GM12878 (cell line): Measurements from ENCODE around the gene PPP4R3B. TPM values are rescaled to one million over a fixed set of nuclear protein-coding genes. Genes with fewer than 3 reads are reported as not detected.

ENCODE experiments used
- ATAC-seq: fragments of 200-7000 bp; cut with Tn5 transposase; 3 replicates; pipeline ENCODE4 v1.9.1; 2020; ENCODE audit warnings: mild to moderate bottlenecking, moderate library complexity
- BruUV-seq: library from RNA; stranded (reverse); fragments of 400-500 nt; replicated peaks from 2 replicates; lab custom pipeline; 2021; lab: Mats Ljungman, UMichigan
- CTCF ChIA-PET: fragments of 300-600 bp; sonication (Branson Sonifier 250); formaldehyde crosslinking; extraction: SDS; loops from one replicate; lab custom pipeline; 2021; ENCODE audit warnings: inconsistent platforms; lab: Yijun Ruan, JAX
- POLR2A ChIA-PET: fragments of 350-600 bp; formaldehyde crosslinking; extraction: SDS; loops from one replicate; lab custom pipeline; 2021; ENCODE audit warnings: inconsistent platforms; lab: Charles Lee
- RAD21 ChIA-PET: fragments of 300-600 bp; sonication (Branson Sonifier 250); formaldehyde crosslinking; loops from one replicate; lab custom pipeline; 2023; ENCODE audit warnings: antibody characterized with exemption; ENCODE audit not compliant: unreplicated experiment; lab: Charles Lee
- SMC1A ChIA-PET: fragments of 300-600 bp; sonication (Branson Sonifier 250); formaldehyde crosslinking; loops from one replicate; lab custom pipeline; 2023; ENCODE audit not compliant: unreplicated experiment, uncharacterized antibody; lab: Charles Lee
- DNase-seq: peaks from one replicate; pipeline ENCODE4 v3.0.0-alpha.2; 2011; ENCODE audit warnings: low read depth, low spot score
- FAIRE-seq: peaks from 3 replicates; lab custom pipeline; 2011; peaks lifted over from hg19 to GRCh38; lab: Jason Lieb, UNC
- H2AFZ ChIP-seq: 2 replicates; pipeline ENCODE4 v1.6.0; 2011; ENCODE audit warnings: low read depth, low read length, control low read depth; ENCODE audit not compliant: control insufficient read depth
- H3K27ac ChIP-seq: 2 replicates; pipeline ENCODE4 v1.5.1; 2011; ENCODE audit warnings: control low read depth; ENCODE audit not compliant: control insufficient read depth, insufficient read depth
- H3K27me3 ChIP-seq, 2 experiments: replicated peaks in 1 of 2; 2 replicates each; pipeline versions ENCODE4 v1.6.0 to v1.6.1; 2011; ENCODE audit warnings: low read length in 1 of 2; ENCODE audit not compliant: control insufficient read depth in 2 of 2, insufficient read depth in 2 of 2
- H3K36me3 ChIP-seq, 2 experiments: 2 replicates each; pipeline ENCODE4 v1.5.1; 2011; ENCODE audit warnings: low read length in 1 of 2; ENCODE audit not compliant: control insufficient read depth in 2 of 2, insufficient read depth in 2 of 2
- H3K4me1 ChIP-seq: 2 replicates; pipeline ENCODE4 v1.6.1; 2011; ENCODE audit warnings: mild to moderate bottlenecking, low read length, moderate library complexity, mixed read lengths; ENCODE audit not compliant: control insufficient read depth, insufficient read depth
- H3K4me2 ChIP-seq: 2 replicates; pipeline ENCODE4 v1.6.0; 2011; ENCODE audit warnings: control low read depth; ENCODE audit not compliant: control insufficient read depth, insufficient read depth
- H3K4me3 ChIP-seq: fragments of 200-600 bp; sonication (generic); 2 replicates; pipeline ENCODE4 v1.5.1; 2016
- H3K79me2 ChIP-seq: 2 replicates; pipeline ENCODE4 v1.6.0; 2011; ENCODE audit warnings: low read length; ENCODE audit not compliant: control insufficient read depth, insufficient read depth
- H3K9ac ChIP-seq: 2 replicates; pipeline ENCODE4 v1.8.0; 2011; ENCODE audit warnings: low read length, control low read depth, mixed read lengths; ENCODE audit not compliant: control insufficient read depth, insufficient read depth
- H3K9me3 ChIP-seq: replicated peaks from 3 replicates; pipeline ENCODE4 v1.5.1; 2011; ENCODE audit warnings: mild to moderate bottlenecking, low read length; ENCODE audit not compliant: control insufficient read depth, insufficient read depth
- H4K20me1 ChIP-seq: 2 replicates; pipeline ENCODE4 v1.6.0; 2011; ENCODE audit not compliant: control insufficient read depth, insufficient read depth
- CBX3 ChIP-seq: fragments of 200-600 bp; sonication (generic); IDR thresholded peaks from 2 replicates; pipeline ENCODE4 v1.6.1; 2016; ENCODE audit warnings: low read depth, borderline replicate concordance
- GATAD2B ChIP-seq: fragments of 450-650 bp; conservative IDR thresholded peaks from 2 replicates; pipeline ENCODE4 v1.6.1; 2017; ENCODE audit warnings: low read depth, mild to moderate bottlenecking, moderate library complexity
- HDAC6 ChIP-seq: fragments of 200-600 bp; sonication (generic); IDR thresholded peaks from one replicate; pipeline ENCODE4 v1.8.0; 2017; ENCODE audit warnings: antibody characterized with exemption; ENCODE audit not compliant: unreplicated experiment
- IKZF2 ChIP-seq, 2 experiments: fragments of 450-650 bp; IDR thresholded peaks; 2 replicates each; pipeline ENCODE4 v1.6.1; 2017; ENCODE audit warnings: mild to moderate bottlenecking in 2 of 2, moderate library complexity in 2 of 2
- JUND ChIP-seq: IDR thresholded peaks from 2 replicates; pipeline ENCODE4 v1.6.1; 2012; ENCODE audit warnings: low read depth, mild to moderate bottlenecking, low read length, improper control_type of control experiment, moderate library complexity
- KAT2A ChIP-seq: conservative IDR thresholded peaks from 2 replicates; pipeline ENCODE4 v1.6.1; 2011; ENCODE audit warnings: low read depth, low read length; ENCODE audit not compliant: control insufficient read depth
- MEF2A ChIP-seq: IDR thresholded peaks from 2 replicates; pipeline ENCODE4 v1.6.1; 2011; ENCODE audit warnings: low read depth, mild to moderate bottlenecking, low read length, moderate library complexity; ENCODE audit not compliant: insufficient read depth
- POLR2AphosphoS5 ChIP-seq: IDR thresholded peaks from 2 replicates; pipeline ENCODE4 v1.6.1; 2011; ENCODE audit warnings: mild to moderate bottlenecking, low read length, inconsistent platforms
- SPI1 ChIP-seq: IDR thresholded peaks from 2 replicates; pipeline ENCODE4 v1.6.1; 2011; ENCODE audit warnings: low read depth, mild to moderate bottlenecking, low read length, moderate library complexity, borderline replicate concordance; ENCODE audit not compliant: insufficient read depth
- SREBF2 ChIP-seq: IDR thresholded peaks from 2 replicates; pipeline ENCODE4 v1.6.1; 2012; ENCODE audit warnings: mild to moderate bottlenecking, low read length
- SUZ12 ChIP-seq: fragments of 200-600 bp; sonication (generic); IDR thresholded peaks from one replicate; pipeline ENCODE4 v1.6.1; 2018; ENCODE audit warnings: antibody characterized with exemption, mild to moderate bottlenecking; ENCODE audit not compliant: unreplicated experiment
- TAF1 ChIP-seq: IDR thresholded peaks from 2 replicates; pipeline ENCODE4 v1.6.1; 2011; ENCODE audit warnings: mild to moderate bottlenecking, low read depth, low read length, borderline replicate concordance
- TCF12 ChIP-seq: IDR thresholded peaks from 2 replicates; pipeline ENCODE4 v1.6.1; 2011; ENCODE audit warnings: low read depth, mild to moderate bottlenecking, low read length
- TCF3 ChIP-seq: IDR thresholded peaks from 2 replicates; pipeline ENCODE4 v1.6.1; 2012; ENCODE audit warnings: low read depth, mild to moderate bottlenecking, low read length, borderline replicate concordance; ENCODE audit not compliant: insufficient read depth
- YBX1 ChIP-seq: fragments of 450-650 bp; IDR thresholded peaks from 2 replicates; pipeline ENCODE4 v1.6.1; 2016; ENCODE audit warnings: antibody characterized with exemption
- WGBS: methylation state at CpG from one replicate; pipeline ENCODE4 v1.1.6; 2016; ENCODE audit warnings: low lambda C conversion rate; ENCODE audit not compliant: insufficient replicate concordance, insufficient coverage; ENCODE audit errors: missing lambda C conversion rate; 5-methylcytosine and 5-hydroxymethylcytosine counted together
- in situ Hi-C: fragments of 300-500 bp; cut with MboI; formaldehyde crosslinking; loops from 9 replicates; pipeline ENCODE4 v1.14.3; 2018; ENCODE audit warnings: mixed read lengths
- intact Hi-C: fragments of 100-400 bp; cut with micrococcal nuclease; formaldehyde crosslinking; loops from one replicate; pipeline ENCODE4 v1.14.2; 2022; ENCODE audit not compliant: unreplicated experiment
- polyA plus RNA-seq, 11 experiments: library from polyadenylated mRNA; depleted of rRNA in 4 of 11; unstranded in 6 of 11; stranded (reverse) in 5 of 11; fragments of >200 nt; fragmentation: Nextera tagmentation in 4 of 11; fragmentation: Illumina TruSeq in 1 of 11; extraction: Ambion mirVana in 4 of 11; extraction: Trizol in 1 of 11; gene quantifications; 1 replicate in 1 of 11; 2 replicates in 10 of 11; pipeline versions ENCODE4 v1.2.1 to v1.2.3, GENCODE V29; 2011 to 2016; ENCODE audit warnings: inconsistent platforms in 2 of 11, missing spikeins in 2 of 11, low read depth in 1 of 11
- total RNA-seq, 4 experiments: library from RNA; depleted of rRNA in 3 of 4; stranded (reverse); fragments of >200 nt in 3 of 4; fragmentation: Illumina TruSeq in 1 of 4; extraction: Trizol in 1 of 4; gene quantifications; 2 replicates each; pipeline versions ENCODE4 v1.2.1 to v1.2.3, GENCODE V29; 2013 to 2021
- TF ChIP-seq, protein P1 (sequence below): IDR thresholded peaks from 2 replicates; pipeline ENCODE4 v1.6.1; 2012; ENCODE audit warnings: low read depth, low read length, improper control_type of control experiment
- TF ChIP-seq, protein P2 (sequence below): IDR thresholded peaks from 2 replicates; pipeline ENCODE4 v1.6.1; 2012; ENCODE audit warnings: low read depth, low read length, improper control_type of control experiment
- TF ChIP-seq, protein P3 (sequence below): IDR thresholded peaks from 2 replicates; pipeline ENCODE4 v1.6.1; 2012; ENCODE audit warnings: mild to moderate bottlenecking, low read depth, low read length

Gene PPP4R3B
- total and polyA plus RNA-seq, 10 of the 15 experiments (the other 5 are each of a cell fraction or from before 2014, with no cell fraction given): 10.9 to 70.1 (median 49.2) TPM

GRCh38 chr2:55616551-55617174 lies 759 bp downstream of the PPP4R3B start:
- ATAC-seq: peak; percentile 31
- TF ChIP-seq IKZF2 (IDR thresholded peaks at IDR 0.05) (peak in 1 of 2 experiments; percentile 48; a peak in 1 of 4 replicates), KAT2A (no peak), YBX1 (no peak), HDAC6 (no peak), SPI1 (peak; percentile 46; the same call in 1 of the 2 replicates), SUZ12 (no peak), TCF3 (0 out of 2 replicates have a peak, but pooled peaks have one; percentile 36), TAF1 (0 out of 2 replicates have a peak, but pooled peaks have one; percentile 19), TCF12 (peak; percentile 69; the same call in 1 of the 2 replicates), MEF2A (no peak), POLR2AphosphoS5 (peak; percentile 69), SREBF2 (0 out of 2 replicates have a peak, but pooled peaks have one; percentile 15), JUND (no peak), GATAD2B (no peak), CBX3 (no peak)
- TF ChIP-seq, protein P1, sequence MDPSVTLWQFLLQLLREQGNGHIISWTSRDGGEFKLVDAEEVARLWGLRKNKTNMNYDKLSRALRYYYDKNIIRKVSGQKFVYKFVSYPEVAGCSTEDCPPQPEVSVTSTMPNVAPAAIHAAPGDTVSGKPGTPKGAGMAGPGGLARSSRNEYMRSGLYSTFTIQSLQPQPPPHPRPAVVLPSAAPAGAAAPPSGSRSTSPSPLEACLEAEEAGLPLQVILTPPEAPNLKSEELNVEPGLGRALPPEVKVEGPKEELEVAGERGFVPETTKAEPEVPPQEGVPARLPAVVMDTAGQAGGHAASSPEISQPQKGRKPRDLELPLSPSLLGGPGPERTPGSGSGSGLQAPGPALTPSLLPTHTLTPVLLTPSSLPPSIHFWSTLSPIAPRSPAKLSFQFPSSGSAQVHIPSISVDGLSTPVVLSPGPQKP: no peak
- TF ChIP-seq, protein P2, sequence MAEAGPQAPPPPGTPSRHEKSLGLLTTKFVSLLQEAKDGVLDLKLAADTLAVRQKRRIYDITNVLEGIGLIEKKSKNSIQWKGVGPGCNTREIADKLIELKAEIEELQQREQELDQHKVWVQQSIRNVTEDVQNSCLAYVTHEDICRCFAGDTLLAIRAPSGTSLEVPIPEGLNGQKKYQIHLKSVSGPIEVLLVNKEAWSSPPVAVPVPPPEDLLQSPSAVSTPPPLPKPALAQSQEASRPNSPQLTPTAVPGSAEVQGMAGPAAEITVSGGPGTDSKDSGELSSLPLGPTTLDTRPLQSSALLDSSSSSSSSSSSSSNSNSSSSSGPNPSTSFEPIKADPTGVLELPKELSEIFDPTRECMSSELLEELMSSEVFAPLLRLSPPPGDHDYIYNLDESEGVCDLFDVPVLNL: no peak
- TF ChIP-seq, protein P3, sequence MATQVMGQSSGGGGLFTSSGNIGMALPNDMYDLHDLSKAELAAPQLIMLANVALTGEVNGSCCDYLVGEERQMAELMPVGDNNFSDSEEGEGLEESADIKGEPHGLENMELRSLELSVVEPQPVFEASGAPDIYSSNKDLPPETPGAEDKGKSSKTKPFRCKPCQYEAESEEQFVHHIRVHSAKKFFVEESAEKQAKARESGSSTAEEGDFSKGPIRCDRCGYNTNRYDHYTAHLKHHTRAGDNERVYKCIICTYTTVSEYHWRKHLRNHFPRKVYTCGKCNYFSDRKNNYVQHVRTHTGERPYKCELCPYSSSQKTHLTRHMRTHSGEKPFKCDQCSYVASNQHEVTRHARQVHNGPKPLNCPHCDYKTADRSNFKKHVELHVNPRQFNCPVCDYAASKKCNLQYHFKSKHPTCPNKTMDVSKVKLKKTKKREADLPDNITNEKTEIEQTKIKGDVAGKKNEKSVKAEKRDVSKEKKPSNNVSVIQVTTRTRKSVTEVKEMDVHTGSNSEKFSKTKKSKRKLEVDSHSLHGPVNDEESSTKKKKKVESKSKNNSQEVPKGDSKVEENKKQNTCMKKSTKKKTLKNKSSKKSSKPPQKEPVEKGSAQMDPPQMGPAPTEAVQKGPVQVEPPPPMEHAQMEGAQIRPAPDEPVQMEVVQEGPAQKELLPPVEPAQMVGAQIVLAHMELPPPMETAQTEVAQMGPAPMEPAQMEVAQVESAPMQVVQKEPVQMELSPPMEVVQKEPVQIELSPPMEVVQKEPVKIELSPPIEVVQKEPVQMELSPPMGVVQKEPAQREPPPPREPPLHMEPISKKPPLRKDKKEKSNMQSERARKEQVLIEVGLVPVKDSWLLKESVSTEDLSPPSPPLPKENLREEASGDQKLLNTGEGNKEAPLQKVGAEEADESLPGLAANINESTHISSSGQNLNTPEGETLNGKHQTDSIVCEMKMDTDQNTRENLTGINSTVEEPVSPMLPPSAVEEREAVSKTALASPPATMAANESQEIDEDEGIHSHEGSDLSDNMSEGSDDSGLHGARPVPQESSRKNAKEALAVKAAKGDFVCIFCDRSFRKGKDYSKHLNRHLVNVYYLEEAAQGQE: peak; percentile 8; the same call in 1 of the 2 replicates

More at GRCh38 chr2:55616551-55617174, 759 bp downstream of the PPP4R3B start:
- ChIA-PET RAD21 (interaction anchor here (1.4 kb wide), 1 partner anchor 97 kb away, joined by 5 read pairs; the partner anchor contains the start of gene CFAP36), CTCF (interaction anchor here (1.0 kb wide), 1 partner anchor 20 kb away, joined by 3 read pairs; no protein-coding TSS in a partner anchor), SMC1A (interaction anchor here (0.6 to 0.7 kb wide), 2 partner anchors 8 to 24 kb away, joined by 3 to 4 read pairs; no protein-coding TSS in a partner anchor), POLR2A (interaction anchor here (0.9 to 3.1 kb wide), 3 partner anchors 9 to 96 kb away, joined by 3 to 23 read pairs (median 7); partner anchors contain the start of gene CFAP36)
- Histone ChIP-seq H3K9me3 (no peaks in the 10 kb centered on the region), H3K9ac (peak overlapping the region; percentile 96), H3K36me3 (peaks cover 0 to 18% of the 10 kb centered on the region in 2 experiments; a peak in 2 of 4 replicates), H3K79me2 (peaks cover 90% of the 10 kb centered on the region), H3K4me1 (peaks cover 3% of the 10 kb centered on the region), H3K27ac (peak overlapping the region; percentile 93), H3K4me3 (peak overlapping the region; percentile 74), H3K4me2 (peak overlapping the region; percentile 50), H3K27me3 (no peaks in the 10 kb centered on the region), H4K20me1 (0 out of 2 replicates have a peak, but pooled peaks cover 3% of the 10 kb centered on the region), H2AFZ (peak overlapping the region; percentile 35)
- DNase-seq (no peak), FAIRE-seq (no peak)
- in situ Hi-C loops (no loop called here), intact Hi-C loops (loop anchor here (5.0 to 10.0 kb wide), 3 partner anchors 332 to 1042 kb away; partner anchors contain the start of genes CLHC1 and RPS27A)
- WGBS: under 1% methylated on average over 24 of the region's 24 CpGs
- BruUV-seq: no TSS peak
